Cardiac muscle cell (in vitro differentiated cells and primary cell): Measurements from ENCODE around the gene ARHGEF9. TPM values are rescaled to one million over a fixed set of nuclear protein-coding genes. Genes with fewer than 3 reads are reported as not detected.
"Not testable (repeated sequence)": the region's sequence is repeated elsewhere in the genome, so short reads cannot be mapped to it uniquely, and the experiment has no call there.

Source experiments
- DNase-seq, 2 donors: peaks; one replicate each; pipeline versions ENCODE4 v3.0.0 to v3.0.0-alpha.2; 2010 to 2017; ENCODE audit warnings: low read depth in 1 of 2, low spot score in 1 of 2
- H3K27ac ChIP-seq: fragments of 200-600 bp; sonication (generic); 2 replicates; pipeline ENCODE4 v1.5.1; 2016
- H3K27me3 ChIP-seq: fragments of 200-600 bp; sonication (generic); 2 replicates; pipeline ENCODE4 v1.6.0; 2016; ENCODE audit warnings: control low read depth
- H3K36me3 ChIP-seq: fragments of 200-600 bp; sonication (generic); 2 replicates; pipeline ENCODE4 v1.5.1; 2016; ENCODE audit warnings: control low read depth
- H3K4me1 ChIP-seq: fragments of 200-600 bp; sonication (generic); 2 replicates; pipeline ENCODE4 v1.8.1; 2017; ENCODE audit warnings: low read depth, mild to moderate bottlenecking, mixed run types
- H3K4me3 ChIP-seq: fragments of 200-600 bp; sonication (generic); 2 replicates; pipeline ENCODE4 v1.5.1; 2016; ENCODE audit warnings: mild to moderate bottlenecking
- H3K9me3 ChIP-seq: fragments of 200-600 bp; sonication (generic); 2 replicates; pipeline ENCODE4 v1.5.1; 2017; ENCODE audit warnings: low read depth, mild to moderate bottlenecking, control low read depth
- polyA plus RNA-seq: library from polyadenylated mRNA; unstranded; fragments of >200 nt; fragmentation: Nextera tagmentation; extraction: Ambion mirVana; gene quantifications from 2 replicates; pipeline ENCODE4 v1.2.1, GENCODE V29; 2016
- total RNA-seq: library from RNA; depleted of rRNA; stranded (reverse); fragments of >200 nt; gene quantifications from 2 replicates; pipeline ENCODE4 v1.2.3, GENCODE V29; 2016
- TF ChIP-seq, protein P1 (sequence below): IDR thresholded peaks from 2 replicates; pipeline ENCODE4 v1.5.1; 2012; ENCODE audit warnings: low read depth, mild to moderate bottlenecking, low read length

Gene ARHGEF9
- total RNA-seq (39.4 and 54.2 TPM in 2 replicates), polyA plus RNA-seq (27.2 and 34.9 TPM in 2 replicates)

DNA sequence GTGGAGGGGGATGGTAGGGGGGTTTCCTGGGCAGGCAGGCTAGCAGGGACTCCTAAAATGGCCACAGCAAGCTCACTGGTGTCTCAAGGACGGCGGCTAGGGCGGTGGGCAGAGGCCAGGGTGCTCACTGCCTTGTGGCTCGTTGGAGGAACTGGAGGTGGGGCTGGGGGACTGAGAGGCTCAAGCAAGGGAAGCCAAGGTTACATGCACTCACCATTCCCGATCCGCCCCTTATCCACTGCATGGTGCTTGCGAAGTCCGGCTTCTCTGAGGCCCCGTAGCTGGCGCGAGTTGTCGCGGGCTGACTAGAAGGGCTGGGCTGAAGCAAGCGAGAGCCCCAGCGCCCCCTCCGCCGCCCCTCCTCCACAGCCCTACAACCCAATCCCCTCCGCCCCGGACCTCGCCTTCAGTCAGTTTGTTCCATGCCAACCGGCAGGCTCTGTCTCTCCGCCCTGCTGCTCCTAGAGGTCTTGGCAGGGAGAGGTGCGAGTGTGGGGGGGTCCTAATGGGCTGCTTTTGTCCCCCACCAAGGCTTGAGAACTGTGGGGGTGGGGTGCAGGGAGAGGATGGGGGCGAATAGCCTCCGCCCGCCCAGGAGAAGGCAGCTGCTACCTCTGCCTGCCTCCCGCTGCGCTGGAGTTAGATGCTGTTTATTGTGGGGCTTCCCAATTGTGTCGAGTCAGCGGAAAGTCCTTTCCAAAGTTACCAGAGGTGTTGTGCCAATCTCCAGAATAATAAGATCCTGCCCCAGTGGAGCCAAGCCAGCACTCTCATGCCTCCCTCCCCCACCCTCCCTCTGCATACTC, at the start of gene ARHGEF9:
Gene ARHGEF9 (minus strand): TSS at position 313 of the 806 bp plus-strand sequence. CDS start 69 bp downstream, at position 244.
- TF ChIP-seq, protein P1, sequence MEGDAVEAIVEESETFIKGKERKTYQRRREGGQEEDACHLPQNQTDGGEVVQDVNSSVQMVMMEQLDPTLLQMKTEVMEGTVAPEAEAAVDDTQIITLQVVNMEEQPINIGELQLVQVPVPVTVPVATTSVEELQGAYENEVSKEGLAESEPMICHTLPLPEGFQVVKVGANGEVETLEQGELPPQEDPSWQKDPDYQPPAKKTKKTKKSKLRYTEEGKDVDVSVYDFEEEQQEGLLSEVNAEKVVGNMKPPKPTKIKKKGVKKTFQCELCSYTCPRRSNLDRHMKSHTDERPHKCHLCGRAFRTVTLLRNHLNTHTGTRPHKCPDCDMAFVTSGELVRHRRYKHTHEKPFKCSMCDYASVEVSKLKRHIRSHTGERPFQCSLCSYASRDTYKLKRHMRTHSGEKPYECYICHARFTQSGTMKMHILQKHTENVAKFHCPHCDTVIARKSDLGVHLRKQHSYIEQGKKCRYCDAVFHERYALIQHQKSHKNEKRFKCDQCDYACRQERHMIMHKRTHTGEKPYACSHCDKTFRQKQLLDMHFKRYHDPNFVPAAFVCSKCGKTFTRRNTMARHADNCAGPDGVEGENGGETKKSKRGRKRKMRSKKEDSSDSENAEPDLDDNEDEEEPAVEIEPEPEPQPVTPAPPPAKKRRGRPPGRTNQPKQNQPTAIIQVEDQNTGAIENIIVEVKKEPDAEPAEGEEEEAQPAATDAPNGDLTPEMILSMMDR, result no peak
- DNase-seq, result peak; percentile 8 to 73

DNA sequence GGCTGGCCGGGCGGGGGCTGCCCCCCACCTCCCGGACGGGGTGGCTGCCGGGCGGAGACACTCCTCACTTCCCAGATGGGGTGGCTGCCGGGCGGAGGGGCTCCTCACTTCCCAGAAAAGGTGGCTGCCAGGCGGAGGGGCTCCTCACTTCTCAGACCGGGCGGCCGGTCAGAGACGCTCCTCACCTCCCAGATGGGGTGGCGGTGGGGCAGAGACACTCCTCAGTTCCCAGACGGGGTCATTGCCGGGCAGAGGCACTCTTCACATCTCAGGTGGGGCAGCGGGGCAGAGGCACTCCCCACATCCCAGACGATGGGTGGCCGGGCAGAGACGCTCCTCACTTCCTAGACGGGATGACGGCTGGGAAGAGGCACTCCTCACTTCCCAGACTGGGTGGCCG, 40.4 kb upstream of the ARHGEF9 start:
- H3K36me3 ChIP-seq, H3K4me3 ChIP-seq, H3K27ac ChIP-seq, H3K4me1 ChIP-seq, H3K9me3 ChIP-seq, H3K27me3 ChIP-seq, DNase-seq: not testable (repeated sequence)

More for the DNA sequence above, at the start of gene ARHGEF9:
- peak within 1 kb of the TSS; percentile 84 for H3K27ac ChIP-seq
- H3K4me1 ChIP-seq, result no peaks in the 10 kb centered on the region
- no peaks in the 10 kb centered on the region for H3K36me3 ChIP-seq
- H3K9me3 ChIP-seq, result no peaks in the 10 kb centered on the region
- peak within 1 kb of the TSS; percentile 41 for H3K4me3 ChIP-seq
- H3K27me3 ChIP-seq, result no peaks in the 10 kb centered on the region

DNA sequence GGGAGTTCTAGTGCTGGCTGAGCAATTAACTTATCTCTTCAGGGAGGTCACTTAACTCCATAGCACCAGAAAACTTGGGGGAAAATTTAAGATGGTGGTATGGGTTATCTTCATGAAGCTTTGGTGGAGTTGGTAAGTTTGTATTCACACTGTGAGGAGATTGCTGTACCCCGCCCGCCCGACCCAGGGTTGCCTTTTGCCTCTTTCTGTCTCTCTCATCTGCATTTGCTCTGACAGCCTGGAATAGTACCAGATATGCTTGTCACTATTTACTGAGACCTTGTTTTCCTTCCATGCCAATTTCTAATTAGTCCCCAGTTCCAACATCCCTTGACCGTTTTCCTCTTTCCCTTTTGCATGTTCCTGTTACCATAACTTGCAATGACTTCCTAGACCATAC, 33.1 kb upstream of the ARHGEF9 start:
- no peaks in the 10 kb centered on the region for H3K27me3 ChIP-seq
- no peak for DNase-seq
- H3K36me3 ChIP-seq, result no peaks in the 10 kb centered on the region
- H3K27ac ChIP-seq, result no peak overlapping the region
- no peaks in the 10 kb centered on the region for H3K4me1 ChIP-seq
- H3K9me3 ChIP-seq, result no peaks in the 10 kb centered on the region
- H3K4me3 ChIP-seq, result no peak overlapping the region
- TF ChIP-seq, protein P1, result no peak

DNA sequence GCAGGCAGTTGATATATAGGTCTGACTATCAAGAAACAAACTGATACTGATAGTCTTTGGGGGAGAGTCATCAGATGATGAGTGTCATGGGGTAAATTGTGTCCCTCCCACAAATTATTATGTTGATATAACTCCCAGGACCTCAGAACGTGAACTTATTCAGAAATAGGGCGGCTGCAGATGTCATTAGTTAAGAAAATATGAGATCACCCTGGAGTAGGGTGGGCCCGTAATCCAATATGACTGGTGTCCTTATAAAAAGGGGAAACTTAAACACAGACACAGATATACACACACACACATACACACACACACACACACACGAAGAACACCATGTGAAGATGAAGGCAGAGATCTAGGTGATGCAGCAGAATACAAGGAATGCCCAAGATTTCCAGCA, 32.7 kb upstream of the ARHGEF9 start:
- Histone ChIP-seq H3K4me1 (no peaks in the 10 kb centered on the region), H3K9me3 (no peaks in the 10 kb centered on the region), H3K36me3 (no peaks in the 10 kb centered on the region), H3K27ac (no peak overlapping the region), H3K27me3 (no peaks in the 10 kb centered on the region), H3K4me3 (no peak overlapping the region)
- TF ChIP-seq, protein P1, result no peak
- no peak for DNase-seq

DNA sequence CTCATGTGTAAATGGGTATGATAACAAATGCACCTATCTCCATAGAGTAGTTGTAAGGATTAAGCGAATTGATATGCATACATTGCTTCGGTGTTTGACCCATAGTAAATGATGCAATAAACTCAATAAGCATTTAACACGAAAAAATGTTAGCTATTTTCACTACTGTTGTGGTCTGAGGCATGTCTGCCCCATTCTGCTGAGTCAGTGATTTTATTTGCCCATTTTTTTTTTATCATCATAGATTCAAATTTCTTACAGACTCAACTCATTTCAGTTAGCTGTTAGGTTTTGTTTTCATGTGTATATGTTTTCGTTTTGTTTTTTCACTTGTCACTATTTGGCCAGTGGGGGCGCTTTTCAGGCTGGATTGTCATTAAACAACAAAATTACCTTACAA, 27.8 kb upstream of the ARHGEF9 start:
- no peak for DNase-seq
- H3K4me1 ChIP-seq, result no peaks in the 10 kb centered on the region
- no peaks in the 10 kb centered on the region for H3K36me3 ChIP-seq
- no peak overlapping the region for H3K4me3 ChIP-seq
- TF ChIP-seq, protein P1, result no peak
- H3K27ac ChIP-seq, result no peak overlapping the region
- H3K9me3 ChIP-seq, result no peaks in the 10 kb centered on the region
- no peaks in the 10 kb centered on the region for H3K27me3 ChIP-seq

DNA sequence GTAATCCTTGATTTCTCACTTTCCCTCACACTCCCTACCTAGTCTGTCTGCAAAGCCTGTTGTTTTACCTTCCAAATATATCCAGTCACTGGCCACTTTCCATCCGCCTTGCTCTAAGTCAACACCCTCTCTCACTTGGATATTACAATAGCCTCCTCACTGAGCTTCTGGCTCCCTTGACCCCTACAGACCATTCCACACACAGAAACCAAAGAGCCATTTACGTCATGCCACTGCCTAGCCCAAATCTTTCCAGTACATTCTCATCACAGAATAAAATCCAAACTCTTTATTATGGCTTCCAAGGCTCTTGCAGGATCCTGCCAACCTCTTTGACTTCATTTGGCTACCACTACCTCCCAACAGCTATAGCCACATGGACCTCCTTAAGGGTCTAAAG, 25.7 kb upstream of the ARHGEF9 start:
- Histone ChIP-seq H3K4me1 (no peaks in the 10 kb centered on the region), H3K4me3 (no peak overlapping the region), H3K27me3 (no peaks in the 10 kb centered on the region), H3K27ac (no peak overlapping the region), H3K36me3 (no peaks in the 10 kb centered on the region), H3K9me3 (no peaks in the 10 kb centered on the region)
- no peak for DNase-seq
- TF ChIP-seq, protein P1, result no peak
